HG03342 (cell line): ENCODE data around the gene GPR160.
"Not testable (repeated sequence)": the region's sequence is repeated elsewhere in the genome, so short reads cannot be mapped to it uniquely, and the experiment has no call there.

ENCODE experiments used
- ATAC-seq: cut with Tn5 transposase; IDR thresholded peaks from one replicate; pipeline ENCODE4 v1.9.1; 2021; ENCODE audit warnings: mild to moderate bottlenecking, moderate library complexity; ENCODE audit not compliant: unreplicated experiment

GPR160 gene

GRCh38 chr3:170109579-170110293, 71.9 kb downstream of the GPR160 start:
- ATAC-seq, result no peak

DNA sequence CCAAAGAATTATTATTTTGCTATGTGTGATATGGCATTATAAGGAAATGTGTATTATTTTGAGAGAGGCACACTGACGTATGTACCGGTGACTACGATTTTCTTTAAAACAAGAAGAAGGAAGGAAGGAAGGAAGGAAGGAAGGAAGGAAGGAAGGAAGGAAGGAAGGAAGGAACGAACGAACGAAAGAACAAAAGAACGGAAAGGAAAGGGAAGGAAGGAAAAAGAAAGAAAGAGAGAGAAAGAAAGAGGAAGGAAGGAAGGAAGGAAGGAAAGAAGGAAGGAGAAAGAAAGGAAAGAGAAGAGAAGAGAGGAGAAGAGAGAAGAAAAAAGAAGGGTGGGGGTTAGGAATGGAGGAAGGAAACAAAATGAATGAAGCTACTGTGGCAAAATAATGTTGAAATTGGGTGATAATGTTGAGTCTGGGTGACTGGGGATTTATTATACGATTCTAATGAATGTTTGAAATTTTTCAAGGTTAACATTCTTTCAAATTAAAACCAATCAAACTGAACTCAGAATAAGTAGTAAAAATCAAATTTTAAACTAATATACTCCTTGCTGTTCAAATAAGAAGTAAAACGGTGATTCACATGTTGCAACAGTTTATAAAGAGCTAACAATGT, 73.5 kb downstream of the GPR160 start:
- no peak for ATAC-seq

DNA sequence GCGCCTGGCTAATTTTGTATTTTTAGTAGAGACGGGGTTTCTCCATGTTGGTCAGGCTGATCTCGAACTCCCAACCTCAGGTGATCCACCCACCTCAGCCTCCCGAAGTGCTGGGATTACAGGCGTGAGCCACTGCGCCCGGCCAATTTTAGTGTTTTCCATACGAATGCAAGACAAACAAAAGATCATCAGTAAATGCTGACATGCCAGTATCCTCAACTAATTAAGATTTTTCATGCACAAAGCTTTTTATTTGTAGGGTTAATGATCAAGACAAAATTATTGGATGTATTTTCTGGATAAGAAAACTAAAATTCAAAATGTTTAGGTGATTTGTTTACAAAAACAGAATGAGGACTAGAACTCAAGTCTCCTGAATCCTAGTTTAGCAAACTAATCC, 76.4 kb downstream of the GPR160 start:
- not testable (repeated sequence) for ATAC-seq

- ATAC-seq, result no peak
Measured at GRCh38 chr3:170117134-170117533, 79.3 kb downstream of the GPR160 start.

GRCh38 chr3:170128259-170128976, 90.6 kb downstream of the GPR160 start:
- ATAC-seq, result peak; percentile 91

DNA sequence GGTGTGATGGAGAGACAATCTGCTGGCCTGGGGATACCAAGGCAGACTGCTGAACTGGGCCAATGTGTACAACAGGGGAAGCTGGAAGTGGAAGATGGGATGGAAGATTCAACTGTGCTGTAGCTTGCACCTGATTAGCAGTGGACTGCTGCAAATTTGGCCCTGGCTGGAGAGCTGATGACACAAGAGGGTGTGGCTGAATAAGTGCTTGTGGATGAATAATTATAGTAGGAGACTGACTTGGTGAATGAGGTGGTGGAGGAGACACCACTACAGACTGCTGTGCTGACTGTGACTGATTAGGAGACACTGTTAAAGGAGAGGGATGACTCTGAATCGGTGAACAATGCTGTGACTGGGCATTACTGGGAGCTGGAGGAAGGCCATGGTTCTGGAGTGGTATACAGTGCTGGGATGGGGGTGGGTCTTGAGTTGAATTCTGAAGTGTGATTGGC, 91.2 kb downstream of the GPR160 start:
- peak; percentile 56 for ATAC-seq

GRCh38 chr3:170130532-170130931, 92.7 kb downstream of the GPR160 start:
- no peak for ATAC-seq

DNA sequence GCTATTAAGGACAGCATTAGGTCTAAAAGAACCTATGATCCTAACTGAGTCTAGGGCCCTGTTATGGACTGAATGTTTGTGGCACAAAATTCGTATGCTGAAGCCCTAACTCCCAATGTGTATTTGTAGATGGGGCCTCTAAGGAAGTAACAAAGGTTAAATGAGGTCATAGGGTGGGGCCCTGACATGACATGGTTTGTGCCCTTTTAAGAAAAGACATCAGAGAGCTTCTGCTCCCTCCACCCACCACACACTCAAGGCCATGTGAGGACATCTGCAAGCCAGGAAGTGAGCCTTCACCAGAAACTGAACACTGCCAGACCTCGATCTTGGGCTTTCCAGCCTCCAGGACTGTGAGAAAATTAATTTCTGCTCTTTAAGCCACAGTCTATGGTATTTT, 94.5 kb downstream of the GPR160 start:
- ATAC-seq, result no peak
